H1 (cell line): ENCODE results near the gene MAGED4B. TPM values are rescaled to one million over a fixed set of nuclear protein-coding genes. Genes with fewer than 3 reads are reported as not detected.

Source experiments
- CTCF ChIA-PET: fragments of 300-600 bp; sonication (Branson Sonifier 250); formaldehyde crosslinking; loops from one replicate; lab custom pipeline; 2021; ENCODE audit not compliant: partially characterized antibody; lab: Charles Lee
- POLR2A ChIA-PET: fragments of 300-600 bp; sonication (Branson Sonifier 250); formaldehyde crosslinking; loops from one replicate; lab custom pipeline; 2021; ENCODE audit warnings: inconsistent platforms; ENCODE audit not compliant: partially characterized antibody; lab: Charles Lee
- DNase-seq, 2 experiments: peaks; one replicate each; pipeline versions ENCODE4 v3.0.0 to v3.0.0-alpha.2; 2010 to 2022; ENCODE audit warnings: low spot score in 2 of 2, low read depth in 1 of 2, mixed read lengths in 1 of 2
- FAIRE-seq: peaks from 2 replicates; lab custom pipeline; 2011; peaks lifted over from hg19 to GRCh38; lab: Jason Lieb, UNC
- H2AFZ ChIP-seq: 2 replicates; pipeline ENCODE4 v1.8.1; 2012; ENCODE audit warnings: low read length, inconsistent platforms
- H2AK5ac ChIP-seq: 2 replicates; pipeline ENCODE4 v1.6.1; 2013; ENCODE audit warnings: low read depth, low read length
- H2BK120ac ChIP-seq: replicated peaks from 2 replicates; pipeline ENCODE3; 2013; ENCODE audit warnings: low read depth, low read length, inconsistent platforms
- H2BK12ac ChIP-seq: 2 replicates; pipeline ENCODE4 v1.6.1; 2013; ENCODE audit warnings: low read depth, low read length
- H2BK15ac ChIP-seq: 2 replicates; pipeline ENCODE4 v1.6.1; 2013; ENCODE audit warnings: low read length
- H2BK20ac ChIP-seq: 2 replicates; pipeline ENCODE4 v1.6.1; 2013; ENCODE audit warnings: low read length
- H2BK5ac ChIP-seq: 2 replicates; pipeline ENCODE4 v1.6.1; 2013; ENCODE audit warnings: low read depth, low read length
- H3K14ac ChIP-seq: 2 replicates; pipeline ENCODE4 v1.6.1; 2013; ENCODE audit warnings: inconsistent platforms; ENCODE audit not compliant: insufficient read length
- H3K18ac ChIP-seq: 2 replicates; pipeline ENCODE4 v1.6.1; 2013; ENCODE audit warnings: low read length; ENCODE audit errors: extremely low read depth
- H3K23ac ChIP-seq: 2 replicates; pipeline ENCODE4 v1.6.1; 2013; ENCODE audit warnings: inconsistent platforms; ENCODE audit not compliant: insufficient read length
- H3K23me2 ChIP-seq: 2 replicates; pipeline ENCODE4 v1.6.1; 2013; ENCODE audit warnings: low read depth, low read length
- H3K27ac ChIP-seq: 2 replicates; pipeline ENCODE4 v1.6.1; 2011; ENCODE audit warnings: low read depth, low read length, inconsistent platforms
- H3K27me3 ChIP-seq, 4 experiments: replicated peaks in 1 of 4; 1 replicate in 1 of 4; 2 replicates in 3 of 4; pipeline versions ENCODE4 v1.6.1 to v1.8.1; 2011 to 2013; ENCODE audit warnings: low read length in 3 of 4, mild to moderate bottlenecking in 3 of 4, inconsistent platforms in 2 of 4, mixed read lengths in 2 of 4, moderate library complexity in 1 of 4; ENCODE audit not compliant: control insufficient read depth in 3 of 4, insufficient read depth in 3 of 4; ENCODE audit errors: extremely low read depth in 1 of 4
- H3K36me3 ChIP-seq, 4 experiments: 2 replicates each; pipeline versions ENCODE4 v1.6.1 to v1.8.1; 2011 to 2013; ENCODE audit warnings: mild to moderate bottlenecking in 4 of 4, low read length in 3 of 4, moderate library complexity in 2 of 4, control low read depth in 1 of 4, inconsistent platforms in 1 of 4; ENCODE audit not compliant: insufficient read depth in 4 of 4, control insufficient read depth in 2 of 4
- H3K4ac ChIP-seq: replicated peaks from 2 replicates; pipeline ENCODE3; 2013; ENCODE audit warnings: low read length, low read depth, mixed read lengths, inconsistent platforms; ENCODE audit not compliant: insufficient read length
- H3K4me1 ChIP-seq, 4 experiments: replicated peaks in 1 of 4; 1 replicate in 1 of 4; 2 replicates in 3 of 4; pipeline versions ENCODE4 v1.6.1 to v1.8.1; 2011 to 2013; ENCODE audit warnings: low read length in 3 of 4, inconsistent platforms in 2 of 4, mixed read lengths in 1 of 4; ENCODE audit not compliant: insufficient read depth in 4 of 4, control insufficient read depth in 3 of 4
- H3K4me2 ChIP-seq, 2 experiments: 2 replicates each; pipeline versions ENCODE4 v1.6.1 to v1.8.1; 2011 to 2013; ENCODE audit warnings: low read depth in 2 of 2, low read length in 2 of 2, control low read depth in 1 of 2, inconsistent platforms in 1 of 2, mild to moderate bottlenecking in 1 of 2; ENCODE audit not compliant: insufficient read depth in 1 of 2
- H3K4me3 ChIP-seq, 4 experiments: fragments of 200-600, 300-600 bp in 1 of 4; sonication (generic), shearing (Covaris generic), sonication (Bioruptor Twin) in 1 of 4; 2 replicates each; pipeline versions ENCODE4 v1.5.1 to v1.8.1; 2011 to 2016; ENCODE audit warnings: low read length in 4 of 4, low read depth in 3 of 4, control low read depth in 2 of 4, inconsistent platforms in 2 of 4, mild to moderate bottlenecking in 2 of 4, mixed read lengths in 1 of 4, moderate library complexity in 1 of 4; ENCODE audit not compliant: insufficient read depth in 2 of 4; ENCODE audit errors: extremely low read depth in 1 of 4
- H3K56ac ChIP-seq: replicated peaks from 2 replicates; pipeline ENCODE3; 2013; ENCODE audit warnings: low read depth, mild to moderate bottlenecking, mixed read lengths, low read length, inconsistent platforms; ENCODE audit not compliant: insufficient read length
- H3K79me1 ChIP-seq: 2 replicates; pipeline ENCODE4 v1.6.1; 2013; ENCODE audit warnings: low read depth, low read length, control low read depth
- H3K79me2 ChIP-seq, 2 experiments: 2 replicates each; pipeline versions ENCODE4 v1.6.1 to v1.8.1; 2012 to 2013; ENCODE audit warnings: low read length in 2 of 2, mild to moderate bottlenecking in 2 of 2, inconsistent platforms in 1 of 2; ENCODE audit not compliant: insufficient read depth in 2 of 2, control insufficient read depth in 1 of 2
- H3K9ac ChIP-seq, 4 experiments: replicated peaks in 1 of 4; 1 replicate in 1 of 4; 2 replicates in 3 of 4; pipeline versions ENCODE4 v1.6.1 to v1.8.1; 2011 to 2013; ENCODE audit warnings: low read depth in 3 of 4, low read length in 3 of 4, control low read depth in 2 of 4, mild to moderate bottlenecking in 2 of 4, moderate library complexity in 2 of 4, inconsistent platforms in 1 of 4; ENCODE audit errors: extremely low read depth in 1 of 4
- H3K9me3 ChIP-seq, 2 experiments: 2 replicates each; pipeline versions ENCODE4 v1.6.1 to v1.8.1; 2012 to 2013; ENCODE audit warnings: mild to moderate bottlenecking in 2 of 2, moderate library complexity in 2 of 2, control low read depth in 1 of 2, inconsistent platforms in 1 of 2, low read depth in 1 of 2, low read length in 1 of 2, mixed read lengths in 1 of 2; ENCODE audit not compliant: insufficient read depth in 2 of 2
- H4K20me1 ChIP-seq, 2 experiments: replicated peaks in 1 of 2; 2 replicates each; pipeline versions ENCODE3 to v1.8.1; 2011 to 2013; ENCODE audit warnings: inconsistent platforms in 2 of 2, low read length in 2 of 2, mild to moderate bottlenecking in 1 of 2; ENCODE audit not compliant: insufficient read depth in 2 of 2, control insufficient read depth in 1 of 2
- H4K5ac ChIP-seq: 2 replicates; pipeline ENCODE4 v1.6.1; 2013; ENCODE audit warnings: low read length, low read depth, mixed read lengths, inconsistent platforms; ENCODE audit not compliant: insufficient read length
- H4K8ac ChIP-seq: 2 replicates; pipeline ENCODE4 v1.8.0; 2013; ENCODE audit warnings: mild to moderate bottlenecking, moderate library complexity, low read length, inconsistent platforms; ENCODE audit not compliant: insufficient read depth; ENCODE audit errors: extremely low read depth
- H4K91ac ChIP-seq: replicated peaks from 2 replicates; pipeline ENCODE3; 2013; ENCODE audit warnings: low read length, mixed read lengths, inconsistent platforms; ENCODE audit not compliant: insufficient read length
- ASH2L ChIP-seq: fragments of 200-600, 300-600 bp; sonication (generic); IDR thresholded peaks from one replicate; pipeline ENCODE4 v1.7.1; 2017; ENCODE audit warnings: low read length
- BCL11A ChIP-seq, 2 experiments: IDR thresholded peaks; one replicate each; pipeline ENCODE4 v1.6.1; 2011; ENCODE audit warnings: low read depth in 2 of 2, low read length in 2 of 2, mild to moderate bottlenecking in 2 of 2
- CBX8 ChIP-seq: fragments of 300-800, 300-1000 bp; sonication (generic); IDR thresholded peaks from 2 replicates; pipeline ENCODE4 v1.7.1; 2016; ENCODE audit warnings: low read depth, low read length, borderline replicate concordance
- CREB1 ChIP-seq: IDR thresholded peaks from 2 replicates; pipeline ENCODE4 v1.6.1; 2012; ENCODE audit warnings: inconsistent platforms
- CTBP2 ChIP-seq: IDR thresholded peaks from 2 replicates; pipeline ENCODE4 v1.7.0; 2011; ENCODE audit warnings: borderline replicate concordance, mild to moderate bottlenecking, moderate library complexity, mixed read lengths, low read length; ENCODE audit not compliant: insufficient read depth, insufficient read length
- GTF2F1 ChIP-seq: IDR thresholded peaks from 2 replicates; pipeline ENCODE4 v1.6.1; 2012; ENCODE audit warnings: low read depth, low read length, improper control_type of control experiment, borderline replicate concordance
- HDAC2 ChIP-seq, 2 experiments: fragments of 300-600 bp in 1 of 2; sonication (generic) in 1 of 2; IDR thresholded peaks; 2 replicates each; pipeline ENCODE4 v1.6.1; 2011 to 2012; ENCODE audit warnings: low read depth in 2 of 2, low read length in 2 of 2, mild to moderate bottlenecking in 2 of 2, moderate library complexity in 2 of 2, borderline replicate concordance in 1 of 2, inconsistent platforms in 1 of 2
- MAFK ChIP-seq: IDR thresholded peaks from 2 replicates; pipeline ENCODE4 v1.6.1; 2012; ENCODE audit warnings: low read depth, mild to moderate bottlenecking, improper control_type of control experiment, low read length
- NRF1 ChIP-seq: IDR thresholded peaks from 2 replicates; pipeline ENCODE4 v1.6.1; 2011; ENCODE audit warnings: mild to moderate bottlenecking, low read depth, low read length, improper control_type of control experiment
- POU5F1 ChIP-seq: IDR thresholded peaks from 2 replicates; pipeline ENCODE4 v1.6.1; 2011; ENCODE audit warnings: low read depth, mild to moderate bottlenecking, low read length, moderate library complexity
- RFX5 ChIP-seq: IDR thresholded peaks from 2 replicates; pipeline ENCODE4 v1.6.1; 2011; ENCODE audit warnings: low read depth, low read length, improper control_type of control experiment, borderline replicate concordance
- ZNF274 ChIP-seq: IDR thresholded peaks from 2 replicates; pipeline ENCODE4 v1.7.0; 2012; ENCODE audit warnings: low read length, borderline replicate concordance; ENCODE audit errors: extremely low read depth
- WGBS, 2 experiments: shearing (Covaris generic) in 1 of 2; methylation state at CpG; one replicate each; pipeline versions ENCODE4 v1.1.6 to v1.1.7; 2013 to 2015; ENCODE audit warnings: low lambda C conversion rate in 2 of 2, mixed read lengths in 2 of 2, inconsistent platforms in 1 of 2, low coverage in 1 of 2, missing lambda C conversion rate in 1 of 2; ENCODE audit not compliant: insufficient replicate concordance in 2 of 2, insufficient coverage in 1 of 2, insufficient read length in 1 of 2; ENCODE audit errors: extremely low coverage in 1 of 2, missing lambda C conversion rate in 1 of 2; 5-methylcytosine and 5-hydroxymethylcytosine counted together
- polyA plus RNA-seq, 7 experiments: library from polyadenylated mRNA; depleted of rRNA in 3 of 7; stranded (reverse) in 5 of 7; unstranded in 2 of 7; fragments of >200 nt in 5 of 7; fragments of 200-250 nt in 2 of 7; gene quantifications; 1 replicate in 5 of 7; 2 replicates in 1 of 7; 4 replicates in 1 of 7; pipeline versions ENCODE4 v1.2.1 to v1.2.3, GENCODE V29; 2011 to 2013; ENCODE audit warnings: missing spikeins in 2 of 7, mixed read lengths in 2 of 7
- total RNA-seq: library from RNA; stranded (reverse); fragmentation: NEBNext Ultra II Directional; extraction: Animal tissue kit (Norgen Biotek cat#: 25700); gene quantifications from 2 replicates; pipeline ENCODE4 v1.2.1, GENCODE V29; 2021

MAGED4B gene
- total and polyA plus RNA-seq, 2 of the 8 experiments (the other 6 are each of a cell fraction or from before 2014, with no cell fraction given): 78.3 to 114 TPM

DNA sequence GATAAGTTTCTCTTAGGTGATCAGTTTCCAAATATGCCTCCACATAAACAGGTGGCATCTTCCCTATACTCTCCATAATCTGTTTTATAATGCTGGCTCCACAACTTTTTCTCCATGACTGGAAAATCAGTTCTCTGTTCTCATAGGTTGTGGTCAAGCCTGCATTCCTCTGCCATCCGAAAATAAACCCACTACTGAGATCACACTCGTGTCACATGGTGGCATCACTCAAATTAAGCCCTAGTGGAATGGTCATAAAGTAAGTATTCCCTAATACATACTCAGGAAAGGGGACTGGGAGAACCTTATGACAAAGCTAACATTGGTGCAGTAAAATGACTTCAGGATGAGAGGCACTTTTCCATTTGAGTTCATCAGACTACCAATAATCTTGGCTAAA is 37.6 kb downstream of the MAGED4B start:
- Histone ChIP-seq H3K4me2 (no peak overlapping the region), H2BK20ac (no peak overlapping the region), H4K91ac (no peak overlapping the region), H4K5ac (no peak overlapping the region), H3K9me3 (no peaks in the 10 kb centered on the region), H3K36me3 (no peaks in the 10 kb centered on the region), H3K4ac (no peak overlapping the region), H3K18ac (no peak overlapping the region), H3K79me2 (no peaks in the 10 kb centered on the region), H2AK5ac (no peak overlapping the region), H2BK12ac (no peak overlapping the region), H3K4me1 (no peaks in the 10 kb centered on the region), H2BK5ac (no peak overlapping the region), H3K79me1 (no peaks in the 10 kb centered on the region), H3K56ac (no peak overlapping the region), H2BK120ac (no peak overlapping the region), H2AFZ (no peak overlapping the region), H3K23me2 (no peaks in the 10 kb centered on the region), H3K27ac (no peak overlapping the region), H3K14ac (no peak overlapping the region), H3K23ac (no peak overlapping the region), H3K4me3 (no peak overlapping the region), H4K20me1 (no peaks in the 10 kb centered on the region), H4K8ac (no peak overlapping the region), H2BK15ac (no peak overlapping the region), H3K27me3 (no peaks in the 10 kb centered on the region), H3K9ac (no peak overlapping the region)
- FAIRE-seq: no peak
- TF ChIP-seq CTBP2 (no peak), ASH2L (no peak), HDAC2 (IDR thresholded peaks at IDR 0.05; ENCODE audit: borderline replicate concordance in 1 of 2, low read depth in 2 of 2, low read length in 2 of 2) (no peak), ZNF274 (no peak), POU5F1 (no peak), CREB1 (no peak), NRF1 (no peak), BCL11A (IDR thresholded peaks at IDR 0.05; ENCODE audit: low read depth in 2 of 2, low read length in 2 of 2) (no peak), GTF2F1 (no peak), RFX5 (no peak), MAFK (no peak), CBX8 (no peak)
- no peak for DNase-seq
- ChIA-PET POLR2A (no interaction called here), CTCF (no interaction called here)
- WGBS, 2 experiments: 96% methylated on average over 2 of the region's 2 CpGs; no CpG with 5 or more reads in 1 of the 2 experiments
